SHP77 (cell line): ENCODE results near the gene RABIF.

ENCODE experiments used
- DNase-seq, 2 experiments: peaks; one replicate each; lab custom pipeline; 2025; lab: John Stamatoyannopoulos, UW

Gene RABIF

DNA sequence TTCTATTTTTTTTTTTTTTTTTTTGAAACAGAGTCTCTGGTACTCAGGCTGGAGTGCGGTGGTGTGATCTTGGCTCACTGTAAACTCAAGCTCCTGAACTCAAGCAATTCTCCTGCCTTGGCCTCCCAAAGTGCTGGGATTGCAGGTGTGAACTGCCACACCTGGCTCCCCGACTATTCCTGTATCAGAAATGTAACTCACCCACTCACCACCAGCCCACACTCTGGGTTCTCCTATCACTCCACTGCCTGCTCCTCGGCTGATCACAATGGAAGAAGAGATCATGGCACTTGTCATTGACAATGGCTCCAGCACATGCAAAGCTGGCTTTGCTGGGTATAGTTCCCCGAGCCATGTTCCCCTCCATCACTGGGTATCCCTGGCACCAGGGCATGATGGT, 15.9 kb downstream of the RABIF start:
- no peak for DNase-seq

DNA sequence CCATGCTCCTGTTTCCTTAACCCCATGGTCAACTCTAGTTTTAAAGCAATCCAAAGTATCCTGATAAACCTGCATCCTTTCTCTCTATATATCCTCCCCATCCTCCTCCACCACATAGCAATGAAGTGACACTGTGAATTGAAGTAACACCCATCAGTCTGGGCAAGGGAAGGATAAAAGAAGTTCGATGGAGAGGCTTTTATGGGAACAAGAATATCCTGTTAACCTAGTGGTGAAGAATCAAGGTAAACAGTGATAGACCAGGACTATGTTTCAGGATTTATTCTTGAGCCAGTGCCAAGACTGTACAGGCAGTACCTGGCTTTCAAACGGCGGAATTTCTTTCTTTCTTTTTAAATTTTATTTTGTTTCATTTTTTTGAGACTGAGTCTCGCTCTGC, 17.6 kb downstream of the RABIF start:
- DNase-seq: no peak

DNA sequence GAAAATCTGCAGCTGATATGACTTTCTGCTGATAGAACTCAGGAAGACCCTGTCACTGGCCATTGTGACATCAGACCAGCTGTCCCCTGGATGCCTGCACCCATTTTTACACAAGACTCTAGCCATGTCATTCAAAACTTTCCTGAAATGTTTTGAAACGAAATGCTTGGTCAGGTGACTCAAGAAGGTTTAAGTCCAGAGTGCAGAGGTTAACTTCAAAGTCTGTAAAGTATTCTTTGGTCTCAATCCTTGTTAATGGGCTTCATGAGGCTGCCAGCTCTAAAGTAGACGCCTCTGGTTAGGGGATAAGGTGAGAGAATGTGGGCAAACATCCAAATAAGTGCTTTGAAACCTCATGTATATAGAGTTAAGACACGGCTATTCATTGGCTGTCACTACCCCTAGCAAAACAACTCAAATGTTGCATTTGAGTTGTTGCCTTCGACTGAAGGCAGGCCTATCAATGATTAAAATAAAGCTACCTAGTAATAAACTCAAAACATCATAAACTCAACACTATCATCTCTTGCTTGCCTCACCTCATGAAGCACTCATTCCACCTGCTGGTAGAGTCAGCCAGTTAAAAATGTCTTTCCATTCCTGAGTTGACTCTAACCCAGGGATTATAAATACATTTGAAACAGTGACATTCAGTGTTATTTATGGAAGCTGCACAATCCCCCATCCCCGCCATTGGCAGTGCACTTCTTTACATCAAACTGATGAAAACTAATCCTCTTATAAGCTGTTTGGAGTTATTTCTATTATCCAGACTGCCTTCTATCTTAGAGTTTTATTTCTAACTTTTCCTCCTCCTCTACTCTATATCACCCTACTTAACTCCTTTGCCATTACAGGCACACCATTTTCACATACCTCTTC, 26.0 kb downstream of the RABIF start:
- DNase-seq: no peak

DNA sequence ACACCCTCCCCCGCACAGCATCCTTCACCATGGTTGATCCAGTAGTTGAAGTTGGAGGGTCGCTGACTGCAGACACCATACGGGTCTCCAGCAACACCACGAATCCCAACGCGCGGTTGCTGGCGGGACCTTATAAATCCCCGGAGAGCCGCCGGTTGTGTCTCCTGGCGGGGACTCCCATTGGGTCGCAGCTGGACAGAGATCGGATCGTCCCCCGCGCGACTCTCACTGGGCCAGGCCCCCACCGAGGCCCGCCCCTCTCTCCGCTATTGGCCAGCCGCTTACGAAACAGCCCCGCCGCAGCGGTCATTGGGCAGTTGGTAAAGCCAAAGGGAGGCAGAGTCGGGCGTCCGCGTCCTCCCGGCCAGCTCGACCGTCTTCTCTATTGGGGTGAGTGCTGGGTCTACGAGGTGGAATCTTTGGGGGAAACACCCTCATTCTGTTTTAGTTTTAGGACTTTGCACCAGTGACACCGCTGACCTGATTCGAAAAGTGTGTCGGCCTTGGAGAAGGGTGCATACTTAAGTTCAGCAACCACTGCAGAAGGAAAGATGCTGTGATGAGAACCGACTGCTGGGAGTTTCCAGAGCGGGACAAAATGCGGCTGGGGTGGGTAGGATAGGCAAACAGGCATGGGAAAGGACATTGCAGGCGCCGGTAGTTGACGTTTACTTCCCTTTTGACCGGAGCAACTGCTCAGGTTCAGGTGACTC, 27.4 kb downstream of the RABIF start:
- peak; percentile 95 for DNase-seq

DNA sequence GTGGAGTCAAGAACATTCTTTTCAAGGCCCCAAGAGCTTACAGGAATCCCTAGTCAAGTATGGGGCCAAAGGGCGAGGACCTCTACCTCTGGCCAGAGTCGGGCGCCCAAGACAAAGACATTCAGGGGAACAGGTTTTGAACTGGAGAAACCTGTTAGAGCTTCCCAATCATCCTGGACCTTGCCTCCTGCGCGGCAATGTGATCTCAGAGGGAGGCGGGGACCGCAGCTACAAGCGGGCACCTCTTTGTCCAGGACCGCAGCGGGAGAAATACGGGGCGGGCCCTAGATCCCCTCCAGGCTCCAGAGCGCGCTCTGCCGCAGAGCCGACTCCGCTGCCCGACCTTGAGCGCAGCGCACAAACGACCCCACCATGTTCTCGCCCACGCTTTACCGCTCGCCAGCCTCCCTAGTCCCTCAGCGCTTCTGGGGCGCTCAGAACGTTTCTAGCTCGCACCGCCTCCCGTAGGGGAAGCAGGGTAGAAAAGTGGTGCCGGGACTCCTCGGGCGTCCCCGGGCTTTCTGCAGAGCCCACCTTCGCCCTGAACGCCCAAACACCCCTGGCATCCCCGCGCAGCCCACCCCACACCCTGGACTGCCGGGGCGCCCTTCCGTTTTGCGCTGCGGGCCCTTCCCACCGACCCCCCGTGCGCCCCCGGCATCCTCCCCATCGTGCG, 28.1 kb downstream of the RABIF start:
- peak; percentile 8 to 56 for DNase-seq

DNA sequence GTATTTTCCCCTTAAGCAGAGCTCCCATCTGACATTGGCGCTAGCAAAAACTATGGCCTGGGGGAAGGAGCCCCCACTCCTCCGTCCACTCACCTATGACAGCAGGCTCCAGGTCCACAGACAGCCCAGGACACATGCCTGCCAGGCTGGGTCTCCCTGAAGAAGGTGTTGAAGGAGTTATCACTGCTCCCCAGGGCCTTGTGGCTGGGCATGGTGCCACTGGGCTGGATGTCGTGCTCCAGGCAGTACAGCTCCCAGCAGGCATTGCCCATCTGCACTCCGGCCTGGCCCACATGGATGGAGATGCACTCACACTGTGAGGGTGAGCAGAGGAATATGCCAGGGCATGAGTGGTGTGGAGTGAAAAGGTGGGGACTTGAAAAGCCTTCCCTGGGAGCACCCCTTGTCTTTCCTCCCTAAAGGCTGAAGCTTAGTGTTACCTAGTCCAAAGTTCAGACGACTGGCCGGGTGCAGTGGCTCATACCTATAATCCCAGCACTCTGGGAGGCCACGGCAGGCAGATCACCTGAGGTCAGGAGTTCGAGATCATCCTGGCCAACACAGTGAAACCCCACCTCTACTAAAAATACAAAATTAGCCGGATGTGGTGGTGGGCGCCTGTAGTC, 30.0 kb downstream of the RABIF start:
- DNase-seq: no peak

DNA sequence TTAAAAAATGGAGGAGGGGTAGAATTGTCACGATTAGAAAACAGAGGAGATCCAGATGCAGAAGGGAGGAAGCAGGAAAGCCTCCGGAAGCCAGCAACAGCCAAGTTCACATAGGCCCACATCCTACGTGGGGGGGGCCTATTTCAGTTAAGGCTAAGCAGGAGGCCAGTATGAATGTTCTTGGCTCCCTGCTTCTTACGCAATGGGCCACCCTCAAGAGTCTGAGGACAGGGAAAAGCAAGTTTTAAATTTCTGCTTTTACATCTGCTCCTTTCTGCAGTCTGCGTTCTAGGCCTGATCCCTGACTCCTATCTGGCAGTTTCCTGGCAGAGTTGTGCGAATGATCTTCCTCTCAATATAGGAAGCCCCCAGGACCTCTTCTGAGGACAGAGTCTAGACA, 30.6 kb downstream of the RABIF start:
- no peak for DNase-seq

DNA sequence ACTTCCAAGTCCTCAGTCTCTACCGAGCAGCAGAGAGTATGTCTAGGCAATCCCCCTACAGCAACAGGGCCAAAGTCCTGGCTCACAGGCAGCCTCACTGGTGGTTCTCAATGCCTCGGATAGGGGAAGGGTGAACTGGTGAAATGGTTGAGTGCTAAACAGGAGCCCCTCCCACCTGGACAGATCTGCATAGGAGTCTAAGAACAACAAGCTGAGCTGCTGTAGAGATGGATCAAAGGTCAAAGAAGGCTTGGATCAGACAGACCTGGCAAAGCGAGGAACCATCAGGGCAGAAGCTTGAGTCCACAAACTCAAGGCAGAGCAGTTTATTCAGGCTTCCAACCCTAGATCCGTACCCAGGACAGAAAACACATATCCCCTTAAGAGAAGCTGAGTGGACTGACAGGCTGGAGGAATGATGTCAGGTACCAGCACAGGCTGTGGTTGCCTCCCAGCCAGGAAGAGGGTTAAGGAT, 31.8 kb downstream of the RABIF start:
- DNase-seq: no peak

DNA sequence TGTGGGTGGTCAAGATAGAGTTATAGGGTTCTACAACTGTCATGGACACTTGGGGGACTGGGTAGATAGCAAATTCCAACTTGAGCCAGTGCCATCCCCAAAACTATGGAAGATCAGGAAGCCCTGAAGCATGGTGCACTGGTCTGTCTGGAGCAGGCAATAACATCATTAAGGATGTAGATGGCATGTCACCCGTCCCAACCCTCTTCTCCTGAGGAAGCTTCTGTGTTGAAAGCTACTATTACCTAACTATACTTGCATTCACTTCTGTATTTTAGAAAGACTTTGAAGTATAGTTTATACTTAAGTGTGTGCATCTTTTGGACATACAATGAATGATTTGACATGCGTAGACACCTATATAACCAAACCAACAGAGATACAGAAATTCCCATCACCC, 32.9 kb downstream of the RABIF start:
- DNase-seq: no peak

DNA sequence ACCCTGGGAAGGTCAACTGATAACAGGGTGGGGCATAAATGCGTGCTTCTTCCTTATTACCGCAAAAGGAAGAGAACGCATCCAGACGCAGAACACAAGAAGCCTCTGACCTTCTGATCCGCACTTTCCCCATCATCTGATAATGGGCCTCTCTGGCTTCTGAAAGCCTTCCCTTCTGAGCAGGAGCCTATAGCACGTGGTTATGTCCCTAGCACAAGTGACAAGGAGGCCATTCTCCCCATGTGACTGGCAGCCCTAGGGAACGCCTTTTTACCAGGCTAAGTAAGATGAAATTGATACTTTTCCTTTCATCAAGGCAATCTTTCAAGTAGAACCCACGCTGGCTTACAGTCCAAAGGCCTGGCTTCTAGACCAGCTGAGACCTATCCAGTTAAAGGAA, 34.2 kb downstream of the RABIF start:
- DNase-seq: no peak

DNA sequence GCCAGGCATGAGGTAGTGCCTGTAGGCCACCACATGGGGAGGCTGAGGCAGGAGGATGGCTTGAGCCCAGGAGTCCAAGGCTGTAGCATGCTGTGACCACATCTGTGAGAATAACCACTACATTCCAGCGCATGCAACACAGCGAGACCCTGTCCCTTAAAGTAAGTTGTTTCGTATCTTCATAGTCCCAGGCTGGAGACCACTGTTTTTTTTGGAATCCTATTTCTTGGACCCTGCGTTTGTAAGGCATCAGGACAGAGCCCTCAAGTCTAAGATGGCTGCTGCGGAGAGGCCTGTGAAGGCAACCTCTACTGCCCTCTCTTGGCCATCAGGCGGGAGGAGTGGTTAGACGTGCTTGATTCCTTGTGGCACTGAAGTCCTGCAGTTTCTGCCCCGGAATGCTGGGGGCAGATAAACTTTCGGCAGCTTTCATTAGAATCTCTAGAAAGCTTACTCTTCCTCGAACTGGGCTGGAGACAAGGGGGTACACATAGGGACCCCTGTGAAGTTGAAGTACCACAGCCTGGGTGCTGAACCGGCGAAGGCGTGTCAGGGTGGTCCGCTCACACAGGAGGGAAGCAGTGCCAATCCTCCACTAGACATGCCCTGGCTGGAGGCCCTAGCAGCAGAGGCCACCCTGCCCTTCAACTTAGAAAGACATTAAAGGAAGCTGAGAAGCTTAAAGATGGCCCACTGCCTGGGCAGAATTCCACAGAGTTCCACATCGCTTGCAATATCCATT, 36.6 kb downstream of the RABIF start:
- DNase-seq: peak; percentile 15 to 38

DNA sequence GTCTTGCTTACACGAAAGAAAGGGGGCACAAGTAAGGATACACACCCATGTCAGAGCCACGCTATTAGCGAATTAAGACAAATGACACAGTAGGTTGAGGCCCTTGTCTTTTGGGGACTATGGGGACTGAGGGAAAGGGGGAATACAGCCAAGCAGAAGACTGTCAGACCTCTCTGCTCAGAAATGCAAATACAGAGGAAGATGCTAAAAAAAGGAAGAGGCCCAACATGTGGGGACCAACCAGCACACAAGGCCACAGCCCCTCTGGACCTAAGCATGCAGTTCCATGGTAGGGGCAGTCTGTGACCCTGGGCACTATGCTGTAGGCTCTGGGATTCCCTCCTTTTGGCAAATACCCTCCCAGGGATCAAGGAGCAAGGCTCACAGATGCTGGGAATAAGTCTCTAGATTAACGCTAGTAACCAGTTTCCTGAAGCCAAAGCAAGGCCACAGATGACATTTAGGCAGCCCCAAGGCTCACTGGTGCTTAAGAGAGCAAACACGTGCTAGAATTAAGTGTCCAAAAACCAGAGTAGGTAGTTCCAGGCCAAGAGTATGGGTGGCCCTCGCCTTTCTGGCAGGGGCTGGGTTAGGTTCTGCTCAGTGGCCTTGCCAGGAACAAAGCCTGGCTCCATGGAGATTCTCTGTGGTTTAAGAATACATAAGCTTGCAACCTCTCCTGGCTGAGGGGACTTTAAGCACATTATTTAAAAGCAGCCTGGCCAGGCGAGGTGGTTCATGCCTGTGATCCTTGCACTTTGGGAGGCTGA, 38.2 kb downstream of the RABIF start:
- DNase-seq: no peak

DNA sequence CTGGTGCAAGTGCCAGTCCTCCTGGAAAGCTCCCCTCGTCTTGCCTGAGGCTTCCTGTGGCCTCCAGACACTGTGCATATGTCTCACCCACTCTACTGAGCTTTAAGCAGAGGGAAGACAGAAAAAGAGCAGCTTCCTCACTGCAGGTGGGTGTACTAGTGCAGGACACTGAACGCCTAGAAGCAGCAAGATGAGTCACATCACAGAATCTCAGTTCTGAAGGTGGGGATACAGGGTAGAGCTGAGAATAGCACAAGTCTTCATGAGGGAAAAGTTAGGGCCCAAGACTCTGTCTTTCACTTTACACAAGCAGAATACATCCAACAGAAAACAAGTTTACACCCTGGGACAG, 40.8 kb downstream of the RABIF start:
- DNase-seq: no peak

DNA sequence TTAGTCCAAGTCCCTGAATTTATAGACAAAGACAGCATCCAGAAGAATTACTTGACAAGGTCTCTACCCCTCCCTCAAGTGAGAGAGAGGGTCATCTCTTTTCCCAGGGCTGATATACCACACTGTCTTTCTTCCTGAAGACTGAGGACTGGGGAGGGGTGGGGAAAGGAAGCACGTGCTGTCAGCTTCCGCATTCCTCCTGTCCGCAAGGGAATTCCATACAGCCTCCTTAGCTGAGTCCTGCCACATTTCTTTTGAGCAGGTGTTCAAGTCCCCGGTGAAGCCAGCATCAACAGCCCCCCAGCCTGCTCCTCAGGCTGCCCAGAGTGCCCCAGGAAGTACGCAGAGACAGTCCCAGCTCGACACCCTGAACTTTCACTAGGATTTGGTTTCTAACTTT, 44.0 kb downstream of the RABIF start:
- no peak for DNase-seq

DNA sequence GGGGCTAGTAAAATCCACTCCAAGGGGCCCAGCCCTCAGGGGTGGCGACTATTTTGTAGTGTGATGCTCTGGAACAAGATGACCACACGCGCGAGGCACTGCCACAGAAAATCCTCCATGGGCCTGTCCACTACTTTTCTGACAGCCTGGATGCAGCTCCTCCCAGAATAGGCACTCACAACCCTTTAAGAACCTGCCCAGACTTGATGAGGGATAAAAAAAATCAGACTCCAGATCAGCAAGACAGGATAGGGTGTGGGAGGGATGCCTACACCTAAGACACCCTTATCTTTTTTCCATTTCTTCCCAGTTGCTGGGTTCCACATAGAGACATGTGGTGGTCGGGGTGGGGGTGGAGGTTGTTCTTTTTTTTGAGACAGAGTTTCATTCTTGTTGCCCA, 44.7 kb downstream of the RABIF start:
- DNase-seq: no peak

DNA sequence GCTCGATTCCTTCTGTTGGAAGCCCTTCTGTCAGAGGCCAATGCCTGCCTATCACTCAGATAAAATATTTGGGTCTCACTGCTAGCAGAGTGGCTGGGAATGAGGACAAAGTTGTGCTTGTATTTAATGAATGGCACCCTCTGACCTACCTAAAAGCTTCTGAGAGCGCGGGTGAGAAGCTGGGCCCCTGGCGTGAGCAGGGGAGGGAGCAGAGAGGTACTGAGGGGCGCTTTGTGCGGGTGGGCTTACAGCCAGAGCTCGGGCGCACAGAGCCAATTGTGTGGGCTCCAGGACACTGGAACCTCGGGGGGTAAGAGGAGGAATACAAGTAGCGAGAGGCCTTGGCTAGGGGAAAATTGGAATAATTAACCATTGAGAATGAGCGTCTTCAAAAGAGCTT, 45.9 kb downstream of the RABIF start:
- no peak for DNase-seq

DNA sequence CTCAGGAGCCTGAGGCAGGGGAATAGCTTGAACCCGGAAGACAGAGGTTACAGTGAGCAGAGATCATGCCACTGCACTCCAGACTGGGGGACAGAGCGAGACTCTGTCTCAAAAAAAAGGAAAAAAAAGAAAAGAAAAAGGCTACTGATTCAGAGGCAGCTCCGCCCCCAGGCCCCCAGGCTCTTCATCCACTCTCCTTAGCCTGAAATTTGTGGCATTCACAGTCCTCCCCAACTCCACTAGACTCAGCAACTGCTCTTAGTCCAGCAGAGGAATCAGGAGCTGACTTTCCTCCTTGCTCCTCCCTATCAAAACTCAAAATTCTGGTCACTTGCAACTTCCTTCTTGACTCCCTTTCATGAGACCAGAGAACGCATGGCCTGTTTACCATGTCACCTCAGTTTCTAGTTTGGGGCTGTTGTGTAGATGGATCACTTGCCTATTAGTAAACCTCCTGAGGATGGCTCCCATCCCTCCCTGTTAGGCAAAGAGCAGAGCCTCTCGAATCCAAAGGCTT, 51.1 kb downstream of the RABIF start:
- DNase-seq: no peak

DNA sequence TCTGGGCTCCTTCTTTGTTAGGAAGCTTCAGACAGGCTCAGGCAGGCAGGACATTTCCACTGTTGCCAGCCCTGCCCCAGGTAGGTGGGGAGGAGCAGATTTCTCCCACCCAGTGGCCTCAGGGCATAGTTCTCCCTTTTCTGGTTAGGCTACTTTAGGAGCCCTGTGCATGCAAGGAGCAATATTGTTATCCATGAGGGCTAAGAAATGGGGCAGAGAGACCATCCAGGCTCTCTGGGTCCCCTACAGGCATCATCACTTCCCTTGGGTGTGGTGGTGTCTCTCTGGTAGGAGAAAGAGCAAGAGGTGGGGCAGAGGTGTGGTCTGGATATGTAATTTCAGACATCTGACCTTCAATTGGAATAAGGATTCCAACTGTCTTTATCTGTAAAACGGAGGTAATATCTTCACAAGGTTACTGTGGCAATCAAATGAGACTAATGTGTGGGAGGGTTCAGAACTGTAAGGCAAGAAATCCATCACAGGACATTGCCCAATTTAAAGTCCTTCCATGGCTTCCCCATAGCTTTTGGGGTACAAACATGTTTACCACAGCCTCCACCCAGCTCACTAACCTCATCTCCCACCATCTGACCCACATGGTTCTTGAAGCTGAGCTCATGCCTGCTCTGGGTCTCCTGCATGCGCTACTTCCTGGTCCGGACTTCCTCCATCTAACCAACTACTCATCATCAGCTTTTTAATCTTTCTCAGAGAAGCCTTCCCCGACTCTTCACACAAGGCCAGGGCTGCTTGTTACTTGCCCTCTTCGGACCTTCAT, 52.1 kb downstream of the RABIF start:
- DNase-seq: no peak

DNA sequence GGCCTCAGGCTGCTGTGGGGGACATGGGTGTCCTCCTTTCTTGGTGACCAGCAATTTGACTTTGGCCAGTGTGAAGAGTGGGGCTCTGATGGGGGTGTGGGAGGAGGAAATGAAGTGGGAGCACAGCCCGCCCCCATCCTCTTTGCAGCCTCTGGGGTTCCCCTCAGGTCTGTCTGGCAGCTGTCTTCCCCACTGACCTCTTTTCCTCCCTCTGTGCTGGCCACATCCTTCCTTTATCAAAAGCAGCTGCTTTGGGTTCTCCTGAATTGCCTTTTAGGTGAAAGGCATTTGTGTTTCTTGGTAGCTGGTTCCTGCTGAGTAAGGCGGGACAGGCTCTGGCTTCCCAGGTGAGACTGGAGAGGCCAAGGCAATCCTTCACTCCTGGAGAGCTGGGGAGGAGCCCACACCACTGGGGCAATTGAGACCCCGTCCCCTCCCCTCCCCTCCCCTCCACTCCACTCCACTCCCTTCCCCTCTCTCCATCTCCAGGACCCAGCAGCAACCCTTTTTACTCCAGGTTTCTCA, 53.3 kb downstream of the RABIF start:
- DNase-seq: no peak
